ENCODE results near the gene CEP135.
"Not testable (repeated sequence)": the region's sequence is repeated elsewhere in the genome, so short reads cannot be mapped to it uniquely, and the experiment has no call there.

CEP135 gene

DNA sequence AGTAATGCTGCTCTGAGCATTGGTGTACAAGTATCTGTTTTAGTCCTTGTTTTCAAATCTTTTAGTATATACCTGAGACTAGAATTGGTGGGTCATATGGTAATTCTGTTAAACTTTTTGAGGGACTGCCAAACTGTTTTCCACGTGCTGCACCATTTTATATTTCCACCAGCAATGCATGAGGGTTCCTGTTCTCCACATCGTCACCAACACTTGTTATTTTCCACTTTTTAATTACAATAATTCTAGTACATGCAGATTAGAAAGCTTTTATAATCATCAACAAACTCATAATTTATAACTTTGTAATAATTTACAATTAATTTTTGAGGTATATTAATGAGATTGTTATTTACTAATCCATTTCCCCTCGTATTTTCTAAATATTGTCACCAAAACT lies 79.4 kb downstream of the CEP135 start:
- DNase-seq, result no peak

DNA sequence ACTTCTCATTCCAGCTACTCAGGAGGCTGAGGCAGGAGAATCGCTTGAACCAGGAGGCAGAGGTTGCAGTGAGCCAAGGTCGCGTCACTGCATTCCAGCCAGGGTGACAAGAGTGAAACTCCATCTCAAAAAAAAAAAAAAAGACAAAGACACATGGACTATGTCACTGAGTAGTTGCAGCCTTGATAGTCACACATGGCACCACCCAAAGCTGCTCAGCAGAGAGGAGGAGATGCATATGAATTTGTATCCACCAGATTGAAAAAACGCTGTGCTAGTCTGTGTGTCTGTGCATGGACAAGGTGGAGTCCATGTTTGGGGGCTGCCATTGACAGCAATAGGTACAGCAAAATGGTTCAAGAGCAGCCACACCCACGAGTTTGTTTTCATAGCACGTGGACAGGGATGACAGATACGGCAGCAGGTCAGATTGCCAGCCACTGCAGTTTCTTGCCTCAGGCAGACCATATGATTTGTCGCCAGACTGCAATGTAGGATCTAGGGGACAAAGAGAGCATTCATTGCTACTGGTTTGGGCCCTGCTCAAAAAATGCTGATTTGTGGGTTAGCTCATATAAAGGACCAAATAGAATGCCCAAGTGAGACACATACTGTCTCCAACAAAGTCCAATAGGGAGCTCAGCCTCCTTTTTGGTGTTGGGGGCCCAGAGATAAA lies 89.9 kb downstream of the CEP135 start:
- DNase-seq, result no peak

DNA sequence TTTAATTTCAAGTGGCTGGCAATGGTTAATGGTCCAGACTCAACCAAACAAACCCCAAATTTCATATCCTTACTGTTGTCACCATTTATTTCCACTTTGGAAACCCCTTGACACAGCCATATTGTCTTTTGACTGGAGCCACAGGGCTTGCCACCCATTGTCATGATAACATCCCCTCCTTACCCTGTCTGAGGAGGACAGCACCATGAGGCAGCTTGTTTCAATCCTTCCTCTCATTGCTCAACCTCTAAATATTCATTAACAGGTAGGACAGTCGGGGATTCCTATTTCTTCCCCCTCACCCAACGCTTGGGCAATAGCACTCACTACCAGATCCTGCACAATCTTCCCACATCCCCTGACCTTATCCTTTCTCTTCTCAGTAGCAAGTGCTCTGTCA lies 92.1 kb downstream of the CEP135 start:
- DNase-seq, result no peak

DNA sequence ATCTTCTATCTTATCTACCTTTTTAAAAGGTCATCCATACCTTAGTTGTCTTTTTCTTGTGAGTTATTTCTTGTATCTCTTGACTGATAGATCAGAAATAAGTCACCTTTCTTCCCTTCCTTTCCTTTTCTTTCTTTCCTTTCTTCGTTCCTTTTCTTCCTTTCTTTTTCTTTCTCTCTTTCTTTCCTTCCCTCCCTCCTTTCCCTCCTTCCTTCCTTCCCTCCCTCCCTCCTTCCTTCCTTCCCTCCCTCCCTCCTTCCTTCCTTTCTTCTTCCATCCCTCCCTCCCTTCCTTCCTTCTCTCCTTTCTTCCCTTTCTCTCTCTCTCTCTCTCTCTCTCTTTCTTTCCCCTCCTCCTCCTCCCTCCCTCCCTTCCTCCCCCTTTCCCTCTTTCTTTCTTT lies 93.5 kb downstream of the CEP135 start:
- DNase-seq, result no peak

DNA sequence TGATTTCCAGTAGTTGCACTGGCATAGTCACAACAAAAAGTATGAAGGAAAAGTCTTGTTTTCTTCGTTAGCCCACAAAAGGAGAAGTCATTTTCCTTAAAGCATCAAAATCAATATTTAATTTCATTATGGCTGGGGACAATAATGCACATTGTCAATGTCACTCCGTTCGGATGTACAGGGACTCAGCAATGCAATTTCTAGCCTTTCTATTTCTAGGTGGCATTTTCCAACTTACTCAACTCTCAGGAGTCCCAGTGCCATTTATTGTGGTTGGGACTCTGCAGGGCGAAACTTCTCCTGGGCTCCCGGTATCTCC lies 99.6 kb downstream of the CEP135 start:
- DNase-seq, result no peak

DNA sequence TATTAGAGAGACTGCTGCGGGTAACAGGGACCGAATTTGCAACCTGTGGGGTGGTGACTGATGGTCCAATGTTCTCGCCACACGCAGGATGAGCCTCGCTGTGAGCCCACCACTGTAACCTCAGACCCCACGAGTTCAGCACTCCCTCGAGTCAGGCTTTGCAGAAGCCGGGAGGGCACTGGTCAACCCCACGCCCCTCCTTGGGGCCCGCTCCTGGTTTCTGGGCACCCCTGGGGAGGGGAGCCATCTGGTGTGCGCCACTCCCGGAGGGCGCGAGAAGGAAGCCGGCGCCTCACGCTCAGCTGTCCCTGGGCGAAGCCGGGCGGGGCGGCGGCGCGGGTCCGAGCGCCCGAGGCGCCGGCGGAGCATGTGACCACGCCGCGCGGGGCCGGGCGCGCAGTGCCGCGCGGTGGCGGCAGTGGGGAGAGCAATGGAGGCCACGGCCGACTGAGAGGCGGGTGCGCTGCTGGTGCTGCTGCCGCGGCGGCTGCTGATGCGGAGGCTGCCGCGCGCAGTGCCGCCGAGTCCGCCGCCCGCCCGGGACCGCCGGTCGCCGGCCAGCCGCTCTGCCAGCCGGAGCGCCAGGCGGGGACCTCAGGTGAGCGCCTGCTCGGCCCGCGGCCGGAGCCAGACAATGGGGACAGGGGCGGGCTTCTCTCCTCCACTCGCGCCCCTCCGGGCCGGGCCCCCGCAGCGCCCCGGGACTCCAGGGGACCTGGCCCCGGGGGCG lies 100.1 kb downstream of the CEP135 start:
- DNase-seq, result peak; percentile 66

DNA sequence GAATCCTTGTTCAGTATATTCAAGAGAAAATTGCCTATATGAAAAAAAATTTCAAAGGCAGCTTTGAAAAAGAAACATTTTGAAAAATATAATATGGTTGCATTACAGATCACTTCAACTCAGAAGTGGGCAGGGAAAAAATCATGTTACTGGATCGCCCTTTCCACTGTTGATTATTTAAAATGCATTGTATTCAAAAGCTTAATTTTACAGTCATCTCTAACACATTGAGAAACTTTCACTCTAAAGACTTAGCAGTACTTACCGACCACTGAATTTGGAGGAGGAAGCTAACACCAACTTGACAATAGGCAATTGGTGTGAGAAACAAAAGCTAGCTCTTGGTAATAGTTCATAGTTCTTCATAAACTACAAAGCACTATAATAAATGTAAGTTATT lies 101.9 kb downstream of the CEP135 start:
- DNase-seq, result no peak

DNA sequence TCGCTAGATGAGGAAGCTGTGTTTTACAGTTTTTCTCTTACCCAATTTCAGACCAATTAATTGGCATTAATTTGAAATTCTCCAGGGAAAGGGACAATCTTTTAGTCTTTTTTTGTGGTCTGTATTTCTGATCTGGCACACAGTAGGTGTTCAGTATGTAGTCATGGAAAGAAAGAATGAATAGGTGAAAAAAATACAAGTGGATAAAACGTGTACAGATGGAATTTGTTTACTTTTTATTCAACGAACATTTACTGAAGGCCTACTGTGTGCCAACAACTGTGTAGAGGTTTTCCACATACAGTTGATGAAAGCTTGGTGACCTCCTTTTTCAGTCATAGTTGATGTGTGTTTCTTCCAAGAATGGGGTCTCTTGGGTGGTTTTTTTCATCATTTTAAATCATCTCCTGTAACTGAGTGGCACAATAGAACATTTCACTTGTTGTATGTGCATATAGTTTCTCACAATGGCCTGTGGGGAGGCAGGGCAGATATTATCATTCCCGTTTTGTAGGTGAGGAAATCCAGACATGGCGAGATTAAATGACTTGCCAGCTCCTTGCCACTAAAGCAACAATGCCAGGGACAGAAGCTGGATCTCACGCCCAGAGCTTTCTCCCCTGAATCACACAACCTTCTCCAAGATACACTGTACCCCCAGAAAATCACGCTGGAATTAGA lies 102.4 kb downstream of the CEP135 start:
- DNase-seq, result no peak

DNA sequence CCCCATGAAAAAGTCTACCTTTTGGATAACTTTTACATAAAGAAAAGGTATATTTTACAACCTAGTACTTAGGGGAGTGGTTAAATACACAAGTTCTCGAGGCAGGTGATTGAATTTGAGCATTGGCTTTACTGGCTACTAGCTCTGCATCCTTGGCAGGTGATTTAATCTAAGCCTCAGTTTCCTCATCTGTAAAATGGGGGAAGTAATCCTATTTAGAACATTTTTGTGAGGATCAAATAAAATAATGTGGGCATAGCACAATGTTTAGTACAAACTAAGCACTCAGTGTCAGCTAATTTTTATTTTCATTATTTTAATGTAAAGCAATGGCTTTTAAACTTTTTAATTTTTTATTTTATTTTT lies 102.9 kb downstream of the CEP135 start:
- DNase-seq, result no peak

DNA sequence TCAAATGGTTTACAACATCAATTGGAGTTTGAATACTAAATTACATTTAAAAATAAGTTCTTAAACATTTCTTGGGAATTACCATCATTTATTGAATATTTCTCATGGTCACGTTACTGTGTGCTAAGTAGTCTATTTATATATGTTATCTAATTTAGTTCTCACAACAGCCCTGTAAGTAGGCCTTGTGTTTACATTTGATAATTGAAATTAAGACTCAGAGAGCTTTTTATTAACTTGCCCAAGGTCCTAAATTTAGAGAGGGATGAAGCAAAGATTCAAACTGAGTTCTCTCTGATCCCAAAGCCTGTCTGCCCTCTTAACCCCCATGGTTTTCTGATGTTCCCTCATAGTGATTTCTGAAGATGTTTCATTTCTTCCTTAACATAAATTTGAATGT lies 103.7 kb downstream of the CEP135 start:
- no peak for DNase-seq

DNA sequence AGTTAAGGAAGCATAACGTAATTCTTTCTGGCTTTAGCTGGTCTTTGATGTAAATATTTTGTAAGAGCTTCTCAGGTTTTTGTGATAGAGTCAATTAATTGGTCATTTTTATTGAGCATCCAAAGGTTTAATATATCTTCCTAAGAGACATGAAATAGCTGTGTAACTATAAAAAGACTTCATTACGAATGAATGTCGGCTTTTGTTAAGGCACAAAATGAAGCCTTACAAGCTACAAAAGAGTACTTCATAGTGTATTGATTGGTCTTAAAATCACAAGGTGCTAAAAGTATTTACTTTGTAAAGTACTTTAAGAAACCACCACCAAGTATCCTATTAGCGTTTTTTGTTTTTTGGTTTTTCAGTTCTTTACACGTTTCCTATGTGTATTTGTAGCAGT lies 104.2 kb downstream of the CEP135 start:
- DNase-seq, result no peak

DNA sequence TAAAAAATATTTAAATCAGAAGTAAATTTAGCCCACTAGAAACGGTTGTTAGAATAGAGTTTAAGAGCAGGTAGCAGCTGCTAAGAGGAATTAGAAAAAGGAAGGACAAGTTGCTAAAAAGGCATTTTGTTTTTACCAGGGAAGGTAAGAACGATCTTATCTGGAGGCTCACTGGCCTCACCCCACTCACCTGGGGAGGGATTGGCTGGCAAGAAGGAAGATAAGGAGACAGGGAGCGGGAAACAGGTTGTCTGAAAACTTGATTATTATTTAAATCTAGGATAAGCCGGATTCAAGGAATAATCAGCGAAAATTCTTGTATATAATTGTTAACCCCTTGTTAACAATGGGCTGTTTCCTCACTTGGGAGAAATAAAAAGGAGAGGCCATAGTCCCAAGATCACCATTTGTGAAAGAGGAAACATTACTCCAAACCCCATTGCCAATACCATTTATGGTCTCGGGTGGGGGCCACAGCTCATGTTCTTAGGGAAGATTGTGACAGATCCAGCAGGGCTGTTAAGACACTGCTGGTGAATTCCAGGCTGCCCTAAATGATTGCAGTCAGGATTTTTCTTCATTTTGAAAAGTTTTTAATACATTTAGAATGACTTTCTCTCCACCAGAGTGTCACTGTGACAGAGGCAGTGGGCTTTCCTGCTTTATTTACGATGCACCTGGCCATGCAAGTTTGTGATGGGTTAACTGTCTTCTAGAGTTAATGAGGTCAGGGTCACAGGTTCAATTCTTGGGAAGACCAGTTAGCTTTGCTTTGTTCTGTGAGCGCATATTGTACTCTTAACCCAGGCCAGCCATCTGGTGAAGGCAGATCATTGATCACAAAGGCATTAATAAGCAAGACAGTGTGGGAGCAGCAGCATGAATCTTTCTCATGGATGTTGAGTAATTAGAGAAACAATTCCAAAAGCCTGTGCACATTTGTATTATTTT lies 106.6 kb downstream of the CEP135 start:
- DNase-seq, result no peak

DNA sequence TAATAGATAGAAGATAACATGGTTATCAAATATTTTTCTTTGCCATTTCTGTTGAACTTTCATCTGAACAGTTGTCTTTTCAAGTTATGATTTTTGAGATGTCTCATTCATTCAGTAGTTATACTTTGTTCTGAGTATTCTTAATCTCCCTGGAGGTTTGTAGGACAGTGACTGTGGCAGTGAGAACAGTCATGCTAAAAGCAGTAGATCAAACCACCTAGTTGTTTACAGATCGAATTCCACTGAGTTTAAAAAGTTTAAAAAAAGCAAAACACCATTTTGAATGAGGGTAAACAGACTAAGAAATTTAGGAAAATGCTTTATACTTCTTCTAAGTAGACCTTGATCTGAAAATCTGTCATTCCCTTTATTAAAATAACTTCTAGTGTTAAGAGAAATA lies 107.2 kb downstream of the CEP135 start:
- no peak for DNase-seq

DNA sequence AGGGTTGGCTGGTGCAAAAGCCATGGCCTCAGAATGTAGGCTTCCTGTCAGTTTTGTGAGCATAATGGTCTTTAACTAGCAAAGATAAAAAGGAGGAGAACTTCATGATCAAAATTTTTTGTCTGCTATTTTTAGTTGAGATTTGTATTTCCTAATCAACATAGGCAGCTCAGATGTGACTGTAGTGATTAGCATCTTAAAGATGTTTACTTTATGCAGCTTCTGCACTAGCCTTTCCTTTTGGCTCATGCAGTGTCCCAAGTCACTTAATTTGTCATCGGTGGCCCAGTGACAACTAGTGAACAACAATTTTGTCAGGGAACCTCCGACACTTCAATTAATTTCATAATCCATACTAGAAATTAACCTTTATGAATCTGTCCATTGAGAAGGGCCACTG lies 109.8 kb downstream of the CEP135 start:
- DNase-seq, result no peak

DNA sequence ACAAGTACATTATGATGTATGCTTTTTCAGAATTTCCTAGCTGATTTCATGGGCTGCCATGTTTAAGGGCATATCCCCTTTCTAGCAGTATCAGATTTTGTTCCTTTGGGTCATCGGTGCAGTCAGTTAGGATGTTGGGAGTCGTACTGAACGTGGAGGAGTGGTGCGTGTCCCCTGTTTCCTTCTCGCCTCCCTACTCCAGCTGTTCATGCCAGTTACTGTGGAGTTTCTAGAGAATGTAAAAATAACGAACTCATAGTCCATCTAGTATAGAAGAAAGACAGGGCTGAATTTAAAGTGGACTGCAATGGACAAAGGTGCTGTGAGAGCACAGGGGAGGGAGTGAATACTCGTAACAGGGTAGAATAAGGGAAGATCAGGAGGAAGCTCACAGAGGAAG lies 111.3 kb downstream of the CEP135 start:
- no peak for DNase-seq

DNA sequence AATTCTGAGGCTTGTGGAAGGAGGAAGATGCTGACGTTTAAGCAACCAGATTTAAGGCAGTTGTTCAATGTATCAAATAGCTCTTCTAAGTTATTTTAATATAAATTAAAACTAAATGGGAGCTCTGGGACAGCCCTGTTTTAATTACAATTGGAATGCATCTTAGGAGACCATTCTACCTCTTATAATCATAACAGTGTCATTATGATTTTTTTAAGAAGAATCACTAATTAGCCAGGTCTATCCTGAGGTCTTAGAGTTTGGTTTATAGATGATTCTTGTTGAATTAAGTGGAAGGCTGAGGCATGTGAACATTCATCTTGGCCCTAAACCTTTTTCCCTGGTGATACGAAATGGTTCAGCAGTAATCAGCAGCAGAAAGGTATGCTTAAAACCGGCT lies 113.4 kb downstream of the CEP135 start:
- DNase-seq, result no peak

DNA sequence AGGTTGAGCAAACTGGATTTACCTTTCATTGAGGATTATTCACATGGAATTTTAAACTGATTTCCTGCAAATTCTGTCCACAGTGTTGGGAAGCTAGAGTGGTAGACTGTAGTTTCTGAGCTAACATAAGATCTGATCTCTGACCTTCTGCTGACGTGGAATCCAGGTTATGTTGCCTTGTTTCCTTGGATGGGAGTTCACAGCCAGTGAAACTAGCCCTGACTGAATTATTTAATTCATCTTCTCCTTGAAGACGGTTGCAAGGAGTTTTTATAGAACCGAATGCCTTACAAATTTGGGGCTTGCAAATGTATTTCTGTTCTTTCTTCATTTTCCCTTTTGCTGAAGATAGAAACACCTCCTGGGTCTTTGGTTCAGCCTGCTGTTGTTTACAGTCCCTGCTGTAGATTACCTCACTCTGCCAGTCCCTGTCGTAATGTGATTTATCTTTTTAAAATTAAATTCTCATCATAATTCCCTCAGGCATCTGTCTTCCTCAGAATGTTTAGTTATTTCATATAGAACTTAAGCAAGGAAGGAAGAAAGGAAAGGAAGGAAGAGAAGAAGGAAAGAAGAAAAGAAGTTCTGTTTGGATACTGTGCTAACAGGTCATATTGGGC lies 113.9 kb downstream of the CEP135 start:
- DNase-seq, result no peak

DNA sequence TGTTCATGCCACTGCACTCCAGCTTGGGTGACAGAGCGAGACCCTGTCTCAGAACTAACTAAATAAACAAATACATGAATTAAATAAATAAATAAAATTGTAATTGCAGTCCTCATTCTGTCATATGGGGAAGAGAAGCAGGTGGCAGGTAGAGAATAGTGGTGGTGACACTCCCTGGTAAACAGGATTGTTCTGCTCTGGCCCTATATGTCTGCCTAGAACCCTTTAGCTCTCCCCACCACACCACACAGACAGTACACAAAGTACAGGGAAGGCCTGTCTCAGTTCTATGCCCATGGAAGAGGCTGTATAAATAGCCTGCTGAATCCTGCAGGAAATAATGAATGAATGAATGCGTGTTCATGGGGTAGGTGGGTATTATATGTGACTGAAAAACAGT lies 117.7 kb downstream of the CEP135 start:
- no peak for DNase-seq

DNA sequence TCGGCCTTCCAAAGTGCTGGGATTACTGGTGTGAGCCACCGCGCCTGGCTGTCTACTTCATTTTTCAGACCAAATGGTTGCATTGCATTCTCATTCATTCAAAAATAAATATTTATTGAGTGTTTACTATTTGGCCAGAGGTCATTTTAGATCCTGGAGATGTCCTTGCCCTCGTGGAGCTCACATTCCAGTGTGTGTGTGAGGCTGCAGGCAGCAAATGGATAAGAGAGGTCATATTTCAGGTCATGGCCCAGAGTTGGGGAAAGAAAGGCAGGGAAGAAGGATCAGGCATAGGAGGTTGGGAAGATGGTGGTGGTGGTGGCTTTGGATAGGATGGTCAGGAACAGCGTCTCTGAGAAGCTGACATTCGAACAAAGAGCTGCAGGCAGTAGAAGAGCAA lies 119.1 kb downstream of the CEP135 start:
- no peak for DNase-seq

DNA sequence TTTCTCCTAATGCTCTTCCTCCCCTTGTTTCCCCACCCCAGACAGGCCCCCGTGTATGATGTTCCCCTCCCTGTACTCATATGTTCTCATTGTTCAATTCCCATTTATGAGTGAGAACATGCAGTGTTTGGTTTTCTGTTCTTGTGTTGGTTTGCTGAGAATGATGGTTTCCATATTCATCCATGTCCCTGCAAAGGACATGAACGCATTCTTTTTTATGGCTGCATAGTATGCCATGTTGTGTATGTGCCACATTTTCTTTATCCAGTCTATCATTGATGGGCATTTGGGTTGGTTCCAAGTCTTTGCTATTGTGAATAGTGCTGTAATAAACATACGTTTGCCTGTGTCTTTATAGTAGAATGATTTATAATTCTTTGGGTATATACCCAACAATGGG lies 124.0 kb downstream of the CEP135 start:
- DNase-seq, result not testable (repeated sequence)

DNA sequence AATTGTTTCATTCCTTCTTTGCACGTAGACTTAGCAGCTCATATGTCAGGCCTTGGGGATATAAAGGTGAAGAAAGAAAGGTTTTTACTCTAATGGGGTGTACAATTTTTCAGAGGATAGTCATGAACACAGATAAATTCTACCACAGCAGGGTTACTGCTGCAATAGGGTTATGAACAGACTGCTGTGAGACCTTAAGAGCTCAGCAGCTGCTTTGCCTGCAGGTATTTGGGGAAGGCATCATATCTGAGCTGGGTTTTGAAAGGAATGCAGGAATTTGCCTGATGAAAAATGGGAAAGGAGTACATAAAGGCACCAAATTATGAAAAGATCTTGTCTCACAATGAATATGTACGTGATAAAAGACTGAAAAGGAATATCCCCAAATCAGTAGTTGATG lies 128.9 kb downstream of the CEP135 start:
- no peak for DNase-seq

DNA sequence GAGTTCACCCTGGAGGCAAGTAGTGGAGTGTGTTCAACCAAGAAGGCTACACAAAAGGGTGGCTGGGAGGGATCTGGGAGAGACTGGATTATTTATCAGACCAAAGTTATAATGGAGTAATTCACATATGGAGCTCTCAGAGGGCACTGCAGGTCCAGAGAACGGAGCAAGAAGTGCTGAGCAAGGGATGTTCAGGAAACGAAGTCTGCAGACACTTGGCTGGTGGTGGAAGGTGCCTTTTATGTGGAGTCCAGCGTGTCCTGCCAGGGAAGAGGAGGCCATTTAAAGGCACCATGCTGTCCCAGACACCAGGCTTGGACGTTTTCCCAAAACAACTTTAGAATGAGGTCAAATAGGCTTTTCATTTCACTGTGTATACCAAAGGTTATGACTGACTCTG lies 130.1 kb downstream of the CEP135 start:
- DNase-seq, result peak; percentile 25

DNA sequence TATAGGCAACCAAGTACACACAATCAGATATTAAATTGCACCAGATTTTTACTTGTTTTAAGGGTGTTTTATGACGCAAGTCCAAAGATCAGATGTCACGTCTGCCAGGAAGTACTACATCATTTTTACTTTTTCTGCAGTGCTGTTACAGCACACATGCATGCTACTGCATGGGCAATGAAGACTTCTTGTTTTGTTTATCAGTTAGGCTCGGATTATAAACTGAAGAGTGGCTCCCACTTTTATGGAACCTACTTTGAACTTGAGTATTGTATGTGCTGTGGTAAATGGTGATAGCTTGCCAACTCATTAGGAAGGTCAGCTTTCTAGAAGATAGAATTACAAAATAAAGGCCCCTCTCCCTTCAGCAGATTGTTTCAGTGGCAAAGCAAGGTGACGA lies 131.6 kb downstream of the CEP135 start:
- DNase-seq, result no peak

Measured in fibroblast of skin of scalp (primary cell).